ENCODE results near the gene RAB8A. TPM values are rescaled to one million over a fixed set of nuclear protein-coding genes. Genes with fewer than 3 reads are reported as not detected.

RAB8A gene
- total and polyA plus RNA-seq, 4 donors = 38.0 to 52.0 (median 44.3) TPM

- TF ChIP-seq JUND (IDR thresholded peaks at IDR 0.05) (no peak), MAX (IDR thresholded peaks at IDR 0.05) (no peak)
- Histone ChIP-seq H3K4me3 (ENCODE audit: low read depth in 1 of 3, low read length in 3 of 3) (peak overlapping the region in 1 of 3 donors; percentile 23), H3K27me3 (ENCODE audit: control insufficient read depth in 4 of 4, insufficient read depth in 4 of 4, low read length in 3 of 4) (no peaks in the 10 kb centered on the region), H3K36me3 (ENCODE audit: control insufficient read depth in 4 of 4, insufficient read depth in 3 of 4, low read depth in 1 of 4, low read length in 3 of 4) (no peaks in the 10 kb centered on the region), H3K4me1 (ENCODE audit: control insufficient read depth in 4 of 4, insufficient read depth in 4 of 4, low read length in 3 of 4) (no peaks in the 10 kb centered on the region), H3K27ac (ENCODE audit: low read depth in 1 of 2, low read length in 2 of 2) (peak overlapping the region; percentile 34 to 36), H3K9ac (ENCODE audit: low read depth in 1 of 2, low read length in 2 of 2) (no peak overlapping the region), H3K9me3 (ENCODE audit: control insufficient read depth in 4 of 4, low read length in 3 of 4) (peaks cover 0 to 2% (median 0%) of the 10 kb centered on the region in 4 donors)
- no peak for DNase-seq (ENCODE audit: low spot score)
- WGBS = 68% methylated on average over 40 of the region's 40 CpGs
Observed at GRCh38 chr19:16067205-16067938, 44.3 kb upstream of the RAB8A start.

DNA sequence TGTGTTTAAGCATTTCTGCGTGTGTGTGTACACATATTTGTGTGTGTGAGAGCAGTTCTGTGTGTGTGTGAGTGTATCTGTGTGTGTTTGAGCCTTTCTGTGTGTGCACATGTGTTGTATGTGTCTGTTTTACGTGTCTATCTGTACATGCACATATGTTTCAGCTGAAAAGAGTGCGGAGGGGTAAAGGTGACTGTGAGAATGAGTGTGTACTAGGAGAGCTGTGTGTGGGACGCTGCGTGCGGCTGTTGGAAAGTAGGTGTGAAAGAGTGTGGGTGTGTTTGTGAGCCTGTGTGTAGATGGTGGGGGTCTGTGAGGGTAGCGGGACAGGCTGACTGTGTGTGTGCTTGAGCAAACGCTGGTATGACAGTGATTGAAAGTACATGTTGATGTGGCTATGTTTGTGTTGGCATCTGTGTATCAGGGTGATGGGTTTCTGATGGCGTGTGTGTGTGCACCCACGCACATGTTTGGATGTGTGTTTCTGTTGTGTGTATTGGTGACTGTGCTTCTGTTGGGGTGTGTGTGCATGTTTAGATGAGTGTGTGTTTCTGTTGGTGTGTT, 42.9 kb upstream of the RAB8A start:
- Histone ChIP-seq H3K9me3 (ENCODE audit: control insufficient read depth in 4 of 4, low read length in 3 of 4) (no peaks in the 10 kb centered on the region), H3K36me3 (ENCODE audit: control insufficient read depth in 4 of 4, insufficient read depth in 3 of 4, low read depth in 1 of 4, low read length in 3 of 4) (no peaks in the 10 kb centered on the region), H3K4me3 (ENCODE audit: low read depth in 1 of 3, low read length in 3 of 3) (no peak overlapping the region), H3K9ac (ENCODE audit: low read depth in 1 of 2, low read length in 2 of 2) (no peak overlapping the region), H3K4me1 (ENCODE audit: control insufficient read depth in 4 of 4, insufficient read depth in 4 of 4, low read length in 3 of 4) (no peaks in the 10 kb centered on the region), H3K27ac (ENCODE audit: low read depth in 1 of 2, low read length in 2 of 2) (no peak overlapping the region), H3K27me3 (ENCODE audit: control insufficient read depth in 4 of 4, insufficient read depth in 4 of 4, low read length in 3 of 4) (no peaks in the 10 kb centered on the region)
- TF ChIP-seq RXRA (IDR thresholded peaks at IDR 0.05) (no peak), TAF1 (conservative IDR thresholded peaks at IDR 0.05) (no peak), EGR1 (IDR thresholded peaks at IDR 0.05; ENCODE audit: low read depth in 2 of 2) (no peak), SP1 (IDR thresholded peaks at IDR 0.05) (no peak), JUND (IDR thresholded peaks at IDR 0.05) (no peak), FOXA1 (IDR thresholded peaks at IDR 0.05) (no peak), YY1 (IDR thresholded peaks at IDR 0.05) (no peak)
- TF ChIP-seq, protein P1, sequence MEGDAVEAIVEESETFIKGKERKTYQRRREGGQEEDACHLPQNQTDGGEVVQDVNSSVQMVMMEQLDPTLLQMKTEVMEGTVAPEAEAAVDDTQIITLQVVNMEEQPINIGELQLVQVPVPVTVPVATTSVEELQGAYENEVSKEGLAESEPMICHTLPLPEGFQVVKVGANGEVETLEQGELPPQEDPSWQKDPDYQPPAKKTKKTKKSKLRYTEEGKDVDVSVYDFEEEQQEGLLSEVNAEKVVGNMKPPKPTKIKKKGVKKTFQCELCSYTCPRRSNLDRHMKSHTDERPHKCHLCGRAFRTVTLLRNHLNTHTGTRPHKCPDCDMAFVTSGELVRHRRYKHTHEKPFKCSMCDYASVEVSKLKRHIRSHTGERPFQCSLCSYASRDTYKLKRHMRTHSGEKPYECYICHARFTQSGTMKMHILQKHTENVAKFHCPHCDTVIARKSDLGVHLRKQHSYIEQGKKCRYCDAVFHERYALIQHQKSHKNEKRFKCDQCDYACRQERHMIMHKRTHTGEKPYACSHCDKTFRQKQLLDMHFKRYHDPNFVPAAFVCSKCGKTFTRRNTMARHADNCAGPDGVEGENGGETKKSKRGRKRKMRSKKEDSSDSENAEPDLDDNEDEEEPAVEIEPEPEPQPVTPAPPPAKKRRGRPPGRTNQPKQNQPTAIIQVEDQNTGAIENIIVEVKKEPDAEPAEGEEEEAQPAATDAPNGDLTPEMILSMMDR (IDR thresholded peaks at IDR 0.05; ENCODE audit: low read depth, low read length, missing input control) = no peak
- TF ChIP-seq, protein P2, sequence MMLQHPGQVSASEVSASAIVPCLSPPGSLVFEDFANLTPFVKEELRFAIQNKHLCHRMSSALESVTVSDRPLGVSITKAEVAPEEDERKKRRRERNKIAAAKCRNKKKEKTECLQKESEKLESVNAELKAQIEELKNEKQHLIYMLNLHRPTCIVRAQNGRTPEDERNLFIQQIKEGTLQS (IDR thresholded peaks at IDR 0.05) = no peak
- WGBS = 78% methylated on average over 10 of the region's 10 CpGs
- DNase-seq (ENCODE audit: low spot score) = no peak

DNA sequence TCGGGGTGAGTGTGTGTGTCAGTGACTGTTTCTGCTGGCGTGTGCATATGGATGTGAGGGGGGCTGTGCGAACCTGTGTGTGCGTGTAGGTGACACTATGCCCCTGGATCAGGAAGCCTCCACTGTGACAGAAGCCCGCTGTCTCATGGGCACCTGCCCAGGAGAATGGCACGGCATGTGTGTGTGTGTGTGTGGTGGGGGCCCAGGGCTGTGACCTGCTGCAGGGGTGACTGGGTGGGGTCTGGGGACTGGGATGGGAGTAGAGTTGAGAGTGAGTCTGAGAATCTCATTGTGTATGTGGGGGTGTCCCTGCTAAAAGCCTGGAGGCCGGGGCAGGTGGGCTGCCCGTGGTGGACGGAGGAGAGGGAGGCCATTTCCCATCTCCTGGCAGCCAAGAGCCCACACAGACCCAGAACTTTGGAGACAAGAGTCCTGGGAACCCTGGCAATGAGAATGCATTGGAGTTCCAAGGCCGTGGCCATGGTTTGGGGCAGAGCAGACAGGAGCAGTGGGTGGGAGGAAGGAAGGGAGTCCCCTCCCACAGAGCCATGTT, 41.8 kb upstream of the RAB8A start:
- no peak for TF ChIP-seq FOXA2 (IDR thresholded peaks at IDR 0.05)
- TF ChIP-seq MAX (IDR thresholded peaks at IDR 0.05) = no peak
- TF ChIP-seq HNF4A (conservative IDR thresholded peaks at IDR 0.05) = no peak
- TF ChIP-seq NR2F2 (IDR thresholded peaks at IDR 0.05) = no peak
- TF ChIP-seq REST (IDR thresholded peaks at IDR 0.05) = no peak
- TF ChIP-seq TAF1 (conservative IDR thresholded peaks at IDR 0.05) = no peak
- TF ChIP-seq RXRA (IDR thresholded peaks at IDR 0.05) = no peak
- TF ChIP-seq, protein P1 (IDR thresholded peaks at IDR 0.05; ENCODE audit: low read depth, low read length, missing input control) = no peak
- TF ChIP-seq JUND (IDR thresholded peaks at IDR 0.05) = no peak
- TF ChIP-seq, protein P3, sequence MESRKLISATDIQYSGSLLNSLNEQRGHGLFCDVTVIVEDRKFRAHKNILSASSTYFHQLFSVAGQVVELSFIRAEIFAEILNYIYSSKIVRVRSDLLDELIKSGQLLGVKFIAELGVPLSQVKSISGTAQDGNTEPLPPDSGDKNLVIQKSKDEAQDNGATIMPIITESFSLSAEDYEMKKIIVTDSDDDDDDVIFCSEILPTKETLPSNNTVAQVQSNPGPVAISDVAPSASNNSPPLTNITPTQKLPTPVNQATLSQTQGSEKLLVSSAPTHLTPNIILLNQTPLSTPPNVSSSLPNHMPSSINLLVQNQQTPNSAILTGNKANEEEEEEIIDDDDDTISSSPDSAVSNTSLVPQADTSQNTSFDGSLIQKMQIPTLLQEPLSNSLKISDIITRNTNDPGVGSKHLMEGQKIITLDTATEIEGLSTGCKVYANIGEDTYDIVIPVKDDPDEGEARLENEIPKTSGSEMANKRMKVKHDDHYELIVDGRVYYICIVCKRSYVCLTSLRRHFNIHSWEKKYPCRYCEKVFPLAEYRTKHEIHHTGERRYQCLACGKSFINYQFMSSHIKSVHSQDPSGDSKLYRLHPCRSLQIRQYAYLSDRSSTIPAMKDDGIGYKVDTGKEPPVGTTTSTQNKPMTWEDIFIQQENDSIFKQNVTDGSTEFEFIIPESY (IDR thresholded peaks at IDR 0.05) = no peak
- H3K9ac ChIP-seq (ENCODE audit: low read depth in 1 of 2, low read length in 2 of 2) = no peak overlapping the region
- 88% methylated on average over 10 of the region's 10 CpGs for WGBS
- no peaks in the 10 kb centered on the region for H3K9me3 ChIP-seq (ENCODE audit: control insufficient read depth in 4 of 4, low read length in 3 of 4)
- no peak overlapping the region for H3K4me3 ChIP-seq (ENCODE audit: low read depth in 1 of 3, low read length in 3 of 3)
- no peaks in the 10 kb centered on the region for H3K4me1 ChIP-seq (ENCODE audit: control insufficient read depth in 4 of 4, insufficient read depth in 4 of 4, low read length in 3 of 4)
- no peak for DNase-seq (ENCODE audit: low spot score)
- H3K27me3 ChIP-seq (ENCODE audit: control insufficient read depth in 4 of 4, insufficient read depth in 4 of 4, low read length in 3 of 4) = no peaks in the 10 kb centered on the region
- H3K36me3 ChIP-seq (ENCODE audit: control insufficient read depth in 4 of 4, insufficient read depth in 3 of 4, low read depth in 1 of 4, low read length in 3 of 4) = no peaks in the 10 kb centered on the region
- H3K27ac ChIP-seq (ENCODE audit: low read depth in 1 of 2, low read length in 2 of 2) = peak overlapping the region; percentile 64 to 66
